ENCODE measurements around the gene SLC22A23.

GRCh38 chr6:3314176-3314575 is 142.7 kb downstream of the SLC22A23 start:
- TF ChIP-seq, protein P1, sequence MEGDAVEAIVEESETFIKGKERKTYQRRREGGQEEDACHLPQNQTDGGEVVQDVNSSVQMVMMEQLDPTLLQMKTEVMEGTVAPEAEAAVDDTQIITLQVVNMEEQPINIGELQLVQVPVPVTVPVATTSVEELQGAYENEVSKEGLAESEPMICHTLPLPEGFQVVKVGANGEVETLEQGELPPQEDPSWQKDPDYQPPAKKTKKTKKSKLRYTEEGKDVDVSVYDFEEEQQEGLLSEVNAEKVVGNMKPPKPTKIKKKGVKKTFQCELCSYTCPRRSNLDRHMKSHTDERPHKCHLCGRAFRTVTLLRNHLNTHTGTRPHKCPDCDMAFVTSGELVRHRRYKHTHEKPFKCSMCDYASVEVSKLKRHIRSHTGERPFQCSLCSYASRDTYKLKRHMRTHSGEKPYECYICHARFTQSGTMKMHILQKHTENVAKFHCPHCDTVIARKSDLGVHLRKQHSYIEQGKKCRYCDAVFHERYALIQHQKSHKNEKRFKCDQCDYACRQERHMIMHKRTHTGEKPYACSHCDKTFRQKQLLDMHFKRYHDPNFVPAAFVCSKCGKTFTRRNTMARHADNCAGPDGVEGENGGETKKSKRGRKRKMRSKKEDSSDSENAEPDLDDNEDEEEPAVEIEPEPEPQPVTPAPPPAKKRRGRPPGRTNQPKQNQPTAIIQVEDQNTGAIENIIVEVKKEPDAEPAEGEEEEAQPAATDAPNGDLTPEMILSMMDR (IDR thresholded peaks at IDR 0.05) = no peak
- TF ChIP-seq POLR2A (IDR thresholded peaks at IDR 0.05) = no peak

Data from adrenal gland (tissue), 5 donors.